OCI-LY3 (cell line): ENCODE data around the gene CDR2.

ENCODE experiments used
- CTCF ChIP-seq: fragments of 200-600, 300-600 bp; sonication (generic); IDR thresholded peaks from 2 replicates; pipeline ENCODE4 v1.5.1; 2014; ENCODE audit warnings: antibody characterized with exemption, low read length, low read depth
- EZH2phosphoT487 ChIP-seq: fragments of 200-600 bp; shearing (Covaris generic); IDR thresholded peaks from 2 replicates; pipeline ENCODE4 v1.6.1; 2018; ENCODE audit warnings: antibody characterized with exemption, mixed run types, low read depth

- TF ChIP-seq CTCF (no peak), EZH2phosphoT487 (no peak)
These were observed 51.7 kb downstream of the CDR2 start for GRCh38 chr16:22322741-22323140.
